ENCODE results near the gene TUBB2A.
"Not testable (repeated sequence)": the region's sequence is repeated elsewhere in the genome, so short reads cannot be mapped to it uniquely, and the experiment has no call there.

TUBB2A gene

DNA sequence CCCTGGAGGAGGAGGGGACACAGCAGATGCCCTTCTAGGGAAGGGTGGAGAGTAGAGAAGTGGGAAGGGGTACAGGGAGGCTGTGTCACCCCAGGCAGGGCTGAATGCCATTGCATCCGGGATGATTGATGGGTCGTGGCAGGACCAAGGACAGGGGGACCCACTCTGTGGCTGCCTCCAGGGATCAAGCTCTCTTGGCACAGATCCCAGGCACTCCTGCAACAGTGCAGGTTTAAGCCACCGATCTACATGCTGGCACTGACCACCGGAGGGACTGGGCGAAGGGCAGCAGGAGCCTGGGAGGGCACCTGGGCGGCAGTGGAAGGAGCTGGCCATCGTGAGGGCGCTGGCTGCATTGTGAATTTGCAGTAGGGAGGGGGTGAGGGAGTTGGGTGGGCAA lies 22.6 kb upstream of the TUBB2A start:
- DNase-seq (ENCODE audit: low read depth): not testable (repeated sequence)

- DNase-seq (ENCODE audit: low read depth): not testable (repeated sequence)
Observed at GRCh38 chr6:3178666-3179065, 21.3 kb upstream of the TUBB2A start.

- DNase-seq (ENCODE audit: low read depth): peak; percentile 97
Observed at GRCh38 chr6:3176562-3177355, 19.4 kb upstream of the TUBB2A start.

GRCh38 chr6:3175715-3176402 lies 18.5 kb upstream of the TUBB2A start:
- no peak for DNase-seq (ENCODE audit: low read depth)

DNA sequence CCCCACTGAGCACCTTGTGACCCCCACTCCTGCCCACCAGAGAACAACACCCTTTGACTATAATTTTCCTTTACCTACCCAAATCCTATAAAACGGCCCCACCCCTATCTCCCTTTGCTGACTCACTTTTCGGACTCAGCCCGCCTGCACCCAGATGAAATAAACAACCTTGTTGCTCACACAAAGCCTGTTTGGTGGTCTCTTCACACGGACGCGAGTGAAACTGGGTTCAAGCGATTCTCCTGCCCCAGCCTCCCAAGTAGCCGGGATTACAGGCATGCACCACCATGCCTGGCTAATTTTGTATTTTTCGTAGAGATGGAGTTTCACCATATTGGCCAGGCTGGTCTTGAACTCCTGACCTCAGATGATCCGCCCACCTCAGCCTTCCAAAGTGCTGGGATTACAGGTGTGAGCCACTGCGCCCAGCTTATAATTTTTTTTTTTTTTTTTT lies 16.3 kb upstream of the TUBB2A start:
- not testable (repeated sequence) for DNase-seq (ENCODE audit: low read depth)

- DNase-seq (ENCODE audit: low read depth): not testable (repeated sequence)
Observed at GRCh38 chr6:3172789-3173188, 15.4 kb upstream of the TUBB2A start.

DNA sequence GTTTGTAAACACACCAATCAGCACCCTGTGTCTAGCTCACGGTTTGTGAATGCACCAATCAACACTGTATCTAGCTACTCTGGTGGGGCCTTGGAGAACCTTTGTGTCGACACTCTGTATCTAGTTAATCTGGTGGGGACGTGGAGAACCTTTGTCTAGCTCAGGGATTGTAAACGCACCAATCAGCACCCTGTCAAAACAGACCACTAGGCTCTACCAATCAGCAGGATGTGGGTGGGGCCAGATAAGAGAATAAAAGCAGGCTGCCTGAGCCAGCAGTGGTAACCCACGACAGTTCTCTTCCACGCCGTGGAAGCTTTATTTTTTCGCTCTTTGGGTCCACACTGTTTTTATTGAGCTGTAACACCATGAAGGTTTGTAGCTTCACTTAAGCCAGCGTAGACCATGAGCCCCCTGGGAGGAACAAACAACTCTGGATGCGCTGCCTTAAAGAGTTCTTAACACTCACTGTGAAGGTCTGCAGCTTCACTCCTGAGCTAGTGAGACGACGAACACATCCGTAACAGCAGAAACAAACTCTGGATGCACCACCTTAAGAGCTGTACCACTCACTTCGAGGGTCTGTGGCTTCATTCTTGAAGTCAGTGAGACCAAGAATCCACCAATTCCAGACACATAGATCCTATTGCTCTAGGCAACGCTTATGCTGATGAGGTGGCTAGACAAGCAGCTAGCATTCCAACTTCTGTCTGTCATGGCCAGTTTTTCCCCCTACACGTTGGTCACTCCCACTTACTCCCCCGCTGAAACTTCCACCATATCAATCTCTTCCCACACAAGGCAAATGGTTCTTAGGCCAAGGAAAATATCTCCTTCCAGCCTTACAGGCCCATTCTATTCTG lies 14.2 kb upstream of the TUBB2A start:
- DNase-seq (ENCODE audit: low read depth): not testable (repeated sequence)

GRCh38 chr6:3170676-3171075 lies 13.3 kb upstream of the TUBB2A start:
- not testable (repeated sequence) for DNase-seq (ENCODE audit: low read depth)

DNA sequence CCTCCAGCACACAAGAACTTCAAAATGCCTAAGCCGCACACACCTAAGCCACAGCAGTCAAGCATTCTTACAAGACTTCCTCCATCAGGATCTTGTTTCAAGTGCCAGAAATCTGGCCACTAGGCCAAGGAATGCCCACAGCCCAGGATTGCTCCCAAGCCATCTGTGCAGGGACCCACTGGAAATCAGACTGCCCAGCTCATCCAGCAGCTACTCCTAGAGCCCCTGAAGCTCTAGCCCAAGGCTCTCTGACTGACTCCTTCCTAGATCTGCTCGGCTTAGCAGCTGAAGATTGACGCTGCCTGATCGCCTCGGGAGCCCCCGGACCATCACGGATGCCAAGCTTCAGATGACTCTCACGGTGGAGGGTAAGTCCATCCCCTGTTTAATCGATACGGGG lies 10.7 kb upstream of the TUBB2A start:
- DNase-seq (ENCODE audit: low read depth): not testable (repeated sequence)

- DNase-seq (ENCODE audit: low read depth): not testable (repeated sequence)
Observed at GRCh38 chr6:3166535-3167225, 9.3 kb upstream of the TUBB2A start.

- DNase-seq (ENCODE audit: low read depth): peak; percentile 77
Observed at GRCh38 chr6:3165631-3166534, 8.5 kb upstream of the TUBB2A start.

DNA sequence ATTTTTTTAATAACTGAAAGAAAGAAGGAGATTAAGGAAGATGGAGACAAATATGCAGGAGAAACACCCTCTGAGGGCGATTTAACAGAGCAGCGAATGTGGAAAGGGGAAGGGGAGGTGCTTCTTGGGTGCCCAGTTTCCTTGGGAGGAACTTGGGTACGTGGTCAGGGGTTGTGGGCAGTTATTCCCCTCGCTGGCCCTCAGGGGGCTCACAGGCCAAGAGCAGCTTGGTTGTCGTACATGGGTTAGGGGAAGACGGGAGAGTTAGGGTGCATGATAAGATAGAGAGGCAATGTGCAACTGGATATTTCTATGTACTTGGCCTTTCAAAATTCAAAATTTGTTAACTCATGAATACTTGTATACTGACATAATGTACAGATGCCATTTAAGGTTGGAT lies 7.0 kb upstream of the TUBB2A start:
- DNase-seq (ENCODE audit: low read depth): no peak

DNA sequence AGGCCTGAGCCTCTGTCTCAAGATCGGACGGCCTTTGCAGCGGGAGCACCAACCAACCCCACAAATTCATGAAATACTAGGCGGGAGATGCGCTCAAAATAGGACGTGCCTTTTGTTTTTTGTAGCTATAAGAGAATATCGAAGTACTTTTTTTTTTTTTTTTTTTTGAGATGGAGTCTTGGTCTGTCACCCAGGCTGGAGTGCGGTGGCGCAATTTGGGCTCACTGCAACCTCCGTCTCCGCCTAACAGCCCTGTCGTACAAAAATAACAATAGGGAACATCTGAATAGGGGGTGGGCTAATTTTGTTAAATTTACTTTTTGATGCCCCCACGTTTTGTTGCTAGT lies 5.9 kb upstream of the TUBB2A start:
- DNase-seq (ENCODE audit: low read depth): peak; percentile 57

- DNase-seq (ENCODE audit: low read depth): peak; percentile 83
Observed at GRCh38 chr6:3162565-3163247, 5.4 kb upstream of the TUBB2A start.

- DNase-seq (ENCODE audit: low read depth): peak; percentile 28
Observed at GRCh38 chr6:3162067-3162497, 4.7 kb upstream of the TUBB2A start.

GRCh38 chr6:3159805-3160781 lies 2.7 kb upstream of the TUBB2A start:
- no peak for DNase-seq (ENCODE audit: low read depth)

GRCh38 chr6:3156184-3157130 lies 887 bp downstream of the TUBB2A start:
- DNase-seq (ENCODE audit: low read depth): peak; percentile 33

- DNase-seq (ENCODE audit: low read depth): not testable (repeated sequence)
Observed at GRCh38 chr6:3155416-3155815, 1.9 kb downstream of the TUBB2A start.

All from iris pigment epithelial cell (primary cell).